GM12878 (cell line): ENCODE measurements around the gene KRTAP4-8. TPM values are rescaled to one million over a fixed set of nuclear protein-coding genes. Genes with fewer than 3 reads are reported as not detected.

Experiments used
- ATAC-seq: fragments of 200-7000 bp; cut with Tn5 transposase; 3 replicates; pipeline ENCODE4 v1.9.1; 2020; ENCODE audit warnings: mild to moderate bottlenecking, moderate library complexity
- BruUV-seq: library from RNA; stranded (reverse); fragments of 400-500 nt; replicated peaks from 2 replicates; lab custom pipeline; 2021; lab: Mats Ljungman, UMichigan
- CTCF ChIA-PET: fragments of 300-600 bp; sonication (Branson Sonifier 250); formaldehyde crosslinking; extraction: SDS; loops from one replicate; lab custom pipeline; 2021; ENCODE audit warnings: inconsistent platforms; lab: Yijun Ruan, JAX
- POLR2A ChIA-PET: fragments of 350-600 bp; formaldehyde crosslinking; extraction: SDS; loops from one replicate; lab custom pipeline; 2021; ENCODE audit warnings: inconsistent platforms; lab: Charles Lee
- RAD21 ChIA-PET: fragments of 300-600 bp; sonication (Branson Sonifier 250); formaldehyde crosslinking; loops from one replicate; lab custom pipeline; 2023; ENCODE audit warnings: antibody characterized with exemption; ENCODE audit not compliant: unreplicated experiment; lab: Charles Lee
- SMC1A ChIA-PET: fragments of 300-600 bp; sonication (Branson Sonifier 250); formaldehyde crosslinking; loops from one replicate; lab custom pipeline; 2023; ENCODE audit not compliant: unreplicated experiment, uncharacterized antibody; lab: Charles Lee
- DNase-seq: peaks from one replicate; pipeline ENCODE4 v3.0.0-alpha.2; 2011; ENCODE audit warnings: low read depth, low spot score
- FAIRE-seq: peaks from 3 replicates; lab custom pipeline; 2011; peaks lifted over from hg19 to GRCh38; lab: Jason Lieb, UNC
- H2AFZ ChIP-seq: 2 replicates; pipeline ENCODE4 v1.6.0; 2011; ENCODE audit warnings: low read depth, low read length, control low read depth; ENCODE audit not compliant: control insufficient read depth
- H3K27ac ChIP-seq: 2 replicates; pipeline ENCODE4 v1.5.1; 2011; ENCODE audit warnings: control low read depth; ENCODE audit not compliant: control insufficient read depth, insufficient read depth
- H3K27me3 ChIP-seq, 2 experiments: replicated peaks in 1 of 2; 2 replicates each; pipeline versions ENCODE4 v1.6.0 to v1.6.1; 2011; ENCODE audit warnings: low read length in 1 of 2; ENCODE audit not compliant: control insufficient read depth in 2 of 2, insufficient read depth in 2 of 2
- H3K36me3 ChIP-seq, 2 experiments: 2 replicates each; pipeline ENCODE4 v1.5.1; 2011; ENCODE audit warnings: low read length in 1 of 2; ENCODE audit not compliant: control insufficient read depth in 2 of 2, insufficient read depth in 2 of 2
- H3K4me1 ChIP-seq: 2 replicates; pipeline ENCODE4 v1.6.1; 2011; ENCODE audit warnings: mild to moderate bottlenecking, low read length, moderate library complexity, mixed read lengths; ENCODE audit not compliant: control insufficient read depth, insufficient read depth
- H3K4me2 ChIP-seq: 2 replicates; pipeline ENCODE4 v1.6.0; 2011; ENCODE audit warnings: control low read depth; ENCODE audit not compliant: control insufficient read depth, insufficient read depth
- H3K4me3 ChIP-seq: fragments of 200-600 bp; sonication (generic); 2 replicates; pipeline ENCODE4 v1.5.1; 2016
- H3K79me2 ChIP-seq: 2 replicates; pipeline ENCODE4 v1.6.0; 2011; ENCODE audit warnings: low read length; ENCODE audit not compliant: control insufficient read depth, insufficient read depth
- H3K9ac ChIP-seq: 2 replicates; pipeline ENCODE4 v1.8.0; 2011; ENCODE audit warnings: low read length, control low read depth, mixed read lengths; ENCODE audit not compliant: control insufficient read depth, insufficient read depth
- H3K9me3 ChIP-seq: replicated peaks from 3 replicates; pipeline ENCODE4 v1.5.1; 2011; ENCODE audit warnings: mild to moderate bottlenecking, low read length; ENCODE audit not compliant: control insufficient read depth, insufficient read depth
- H4K20me1 ChIP-seq: 2 replicates; pipeline ENCODE4 v1.6.0; 2011; ENCODE audit not compliant: control insufficient read depth, insufficient read depth
- CHD2 ChIP-seq: IDR thresholded peaks from 2 replicates; pipeline ENCODE4 v1.6.1; 2011; ENCODE audit warnings: low read depth, low read length, improper control_type of control experiment, borderline replicate concordance
- EP300 ChIP-seq, 2 experiments: fragments of 150-350 bp in 1 of 2; IDR thresholded peaks; 2 replicates each; pipeline ENCODE4 v1.6.1; 2011 to 2012; ENCODE audit warnings: low read depth in 2 of 2, low read length in 2 of 2, borderline replicate concordance in 1 of 2, improper control_type of control experiment in 1 of 2, inconsistent platforms in 1 of 2; ENCODE audit not compliant: control insufficient read depth in 1 of 2
- ESRRA ChIP-seq: IDR thresholded peaks from 2 replicates; pipeline ENCODE4 v1.6.1; 2012; ENCODE audit warnings: mild to moderate bottlenecking, low read length, improper control_type of control experiment
- EZH2 ChIP-seq: IDR thresholded peaks from 2 replicates; pipeline ENCODE4 v1.6.1; 2012; ENCODE audit warnings: low read depth, mild to moderate bottlenecking, control low read depth, inconsistent platforms, low read length, borderline replicate concordance; ENCODE audit not compliant: control insufficient read depth
- GABPA ChIP-seq: IDR thresholded peaks from 2 replicates; pipeline ENCODE4 v1.6.1; 2014; ENCODE audit warnings: antibody characterized with exemption, low read depth, mild to moderate bottlenecking, inconsistent platforms
- HDAC6 ChIP-seq: fragments of 200-600 bp; sonication (generic); IDR thresholded peaks from one replicate; pipeline ENCODE4 v1.8.0; 2017; ENCODE audit warnings: antibody characterized with exemption; ENCODE audit not compliant: unreplicated experiment
- HDGF ChIP-seq: fragments of 450-650 bp; IDR thresholded peaks from 2 replicates; pipeline ENCODE4 v1.6.1; 2016; ENCODE audit warnings: antibody characterized with exemption
- PBX3 ChIP-seq: IDR thresholded peaks from 2 replicates; pipeline ENCODE4 v1.6.1; 2011; ENCODE audit warnings: mild to moderate bottlenecking, low read depth, low read length, moderate library complexity; ENCODE audit not compliant: insufficient replicate concordance
- RAD21 ChIP-seq: IDR thresholded peaks from 2 replicates; pipeline ENCODE4 v1.6.1; 2011; ENCODE audit warnings: mild to moderate bottlenecking, low read depth, low read length, moderate library complexity; ENCODE audit not compliant: insufficient read depth
- SIN3A ChIP-seq: IDR thresholded peaks from 2 replicates; pipeline ENCODE4 v1.6.1; 2012; ENCODE audit warnings: low read depth, low read length, improper control_type of control experiment
- ZNF384 ChIP-seq: IDR thresholded peaks from 2 replicates; pipeline ENCODE4 v1.6.1; 2012; ENCODE audit warnings: low read depth, mild to moderate bottlenecking, low read length, improper control_type of control experiment, borderline replicate concordance
- WGBS: methylation state at CpG from one replicate; pipeline ENCODE4 v1.1.6; 2016; ENCODE audit warnings: low lambda C conversion rate; ENCODE audit not compliant: insufficient replicate concordance, insufficient coverage; ENCODE audit errors: missing lambda C conversion rate; 5-methylcytosine and 5-hydroxymethylcytosine counted together
- in situ Hi-C: fragments of 300-500 bp; cut with MboI; formaldehyde crosslinking; loops from 9 replicates; pipeline ENCODE4 v1.14.3; 2018; ENCODE audit warnings: mixed read lengths
- intact Hi-C: fragments of 100-400 bp; cut with micrococcal nuclease; formaldehyde crosslinking; loops from one replicate; pipeline ENCODE4 v1.14.2; 2022; ENCODE audit not compliant: unreplicated experiment
- polyA plus RNA-seq, 11 experiments: library from polyadenylated mRNA; depleted of rRNA in 4 of 11; unstranded in 6 of 11; stranded (reverse) in 5 of 11; fragments of >200 nt; fragmentation: Nextera tagmentation in 4 of 11; fragmentation: Illumina TruSeq in 1 of 11; extraction: Ambion mirVana in 4 of 11; extraction: Trizol in 1 of 11; gene quantifications; 1 replicate in 1 of 11; 2 replicates in 10 of 11; pipeline versions ENCODE4 v1.2.1 to v1.2.3, GENCODE V29; 2011 to 2016; ENCODE audit warnings: inconsistent platforms in 2 of 11, missing spikeins in 2 of 11, low read depth in 1 of 11
- total RNA-seq, 4 experiments: library from RNA; depleted of rRNA in 3 of 4; stranded (reverse); fragments of >200 nt in 3 of 4; fragmentation: Illumina TruSeq in 1 of 4; extraction: Trizol in 1 of 4; gene quantifications; 2 replicates each; pipeline versions ENCODE4 v1.2.1 to v1.2.3, GENCODE V29; 2013 to 2021
- TF ChIP-seq, protein P1 (sequence below): fragments of 450-650 bp; IDR thresholded peaks from 2 replicates; pipeline ENCODE4 v1.6.1; 2017; ENCODE audit warnings: antibody characterized with exemption, mild to moderate bottlenecking, moderate library complexity
- TF ChIP-seq, protein P2 (sequence below): fragments of 450-650 bp; IDR thresholded peaks from 2 replicates; pipeline ENCODE4 v1.6.1; 2016; ENCODE audit warnings: mild to moderate bottlenecking

KRTAP4-8 gene
- total and polyA plus RNA-seq, 10 of the 15 experiments (the other 5 are each of a cell fraction or from before 2014, with no cell fraction given): not detected

GRCh38 chr17:41098481-41098880 is 539 bp upstream of the KRTAP4-8 start:
- no peak for FAIRE-seq

More at GRCh38 chr17:41098481-41098880, 539 bp upstream of the KRTAP4-8 start:
- SMC1A ChIA-PET: no interaction called here
- CTCF ChIA-PET: no interaction called here
- POLR2A ChIA-PET: no interaction called here
- in situ Hi-C loops: no loop called here
- no peak for DNase-seq
- H3K27me3 ChIP-seq: no peaks in the 10 kb centered on the region; a peak in 2 of 4 replicates
- no peak overlapping the region for H3K4me3 ChIP-seq
- H2AFZ ChIP-seq: no peak overlapping the region
- RAD21 ChIA-PET: no interaction called here
- no peaks in the 10 kb centered on the region for H4K20me1 ChIP-seq
- no peak for ATAC-seq
- no peaks in the 10 kb centered on the region for H3K36me3 ChIP-seq
- BruUV-seq: no TSS peak
- no peaks in the 10 kb centered on the region for H3K4me1 ChIP-seq
- 7% methylated on average over 5 of the region's 6 CpGs for WGBS
- H3K9me3 ChIP-seq: no peaks in the 10 kb centered on the region
- no peak overlapping the region for H3K27ac ChIP-seq
- intact Hi-C loops: no loop called here
- TF ChIP-seq ZNF384: no peak
- TF ChIP-seq PBX3: no peak
- TF ChIP-seq, protein P1, sequence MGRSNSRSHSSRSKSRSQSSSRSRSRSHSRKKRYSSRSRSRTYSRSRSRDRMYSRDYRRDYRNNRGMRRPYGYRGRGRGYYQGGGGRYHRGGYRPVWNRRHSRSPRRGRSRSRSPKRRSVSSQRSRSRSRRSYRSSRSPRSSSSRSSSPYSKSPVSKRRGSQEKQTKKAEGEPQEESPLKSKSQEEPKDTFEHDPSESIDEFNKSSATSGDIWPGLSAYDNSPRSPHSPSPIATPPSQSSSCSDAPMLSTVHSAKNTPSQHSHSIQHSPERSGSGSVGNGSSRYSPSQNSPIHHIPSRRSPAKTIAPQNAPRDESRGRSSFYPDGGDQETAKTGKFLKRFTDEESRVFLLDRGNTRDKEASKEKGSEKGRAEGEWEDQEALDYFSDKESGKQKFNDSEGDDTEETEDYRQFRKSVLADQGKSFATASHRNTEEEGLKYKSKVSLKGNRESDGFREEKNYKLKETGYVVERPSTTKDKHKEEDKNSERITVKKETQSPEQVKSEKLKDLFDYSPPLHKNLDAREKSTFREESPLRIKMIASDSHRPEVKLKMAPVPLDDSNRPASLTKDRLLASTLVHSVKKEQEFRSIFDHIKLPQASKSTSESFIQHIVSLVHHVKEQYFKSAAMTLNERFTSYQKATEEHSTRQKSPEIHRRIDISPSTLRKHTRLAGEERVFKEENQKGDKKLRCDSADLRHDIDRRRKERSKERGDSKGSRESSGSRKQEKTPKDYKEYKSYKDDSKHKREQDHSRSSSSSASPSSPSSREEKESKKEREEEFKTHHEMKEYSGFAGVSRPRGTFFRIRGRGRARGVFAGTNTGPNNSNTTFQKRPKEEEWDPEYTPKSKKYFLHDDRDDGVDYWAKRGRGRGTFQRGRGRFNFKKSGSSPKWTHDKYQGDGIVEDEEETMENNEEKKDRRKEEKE: no peak
- TF ChIP-seq SIN3A: no peak
- no peak for TF ChIP-seq EP300 (IDR thresholded peaks at IDR 0.05; ENCODE audit: borderline replicate concordance in 1 of 2, control insufficient read depth in 1 of 2, low read depth in 2 of 2, low read length in 2 of 2)
- no peak for TF ChIP-seq GABPA
- TF ChIP-seq, protein P2, sequence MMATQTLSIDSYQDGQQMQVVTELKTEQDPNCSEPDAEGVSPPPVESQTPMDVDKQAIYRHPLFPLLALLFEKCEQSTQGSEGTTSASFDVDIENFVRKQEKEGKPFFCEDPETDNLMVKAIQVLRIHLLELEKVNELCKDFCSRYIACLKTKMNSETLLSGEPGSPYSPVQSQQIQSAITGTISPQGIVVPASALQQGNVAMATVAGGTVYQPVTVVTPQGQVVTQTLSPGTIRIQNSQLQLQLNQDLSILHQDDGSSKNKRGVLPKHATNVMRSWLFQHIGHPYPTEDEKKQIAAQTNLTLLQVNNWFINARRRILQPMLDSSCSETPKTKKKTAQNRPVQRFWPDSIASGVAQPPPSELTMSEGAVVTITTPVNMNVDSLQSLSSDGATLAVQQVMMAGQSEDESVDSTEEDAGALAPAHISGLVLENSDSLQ: no peak
- TF ChIP-seq HDAC6: no peak
- TF ChIP-seq RAD21: no peak
- TF ChIP-seq HDGF: no peak
- TF ChIP-seq ESRRA: no peak
- no peak for TF ChIP-seq EZH2
- TF ChIP-seq CHD2: no peak
- no peaks in the 10 kb centered on the region for H3K79me2 ChIP-seq
- no peak overlapping the region for H3K4me2 ChIP-seq
- H3K9ac ChIP-seq: no peak overlapping the region
